ENCODE measurements around the gene ELOVL6. TPM values are rescaled to one million over a fixed set of nuclear protein-coding genes. Genes with fewer than 3 reads are reported as not detected.

ELOVL6 gene
- total and polyA plus RNA-seq, 7 donors: 1.2 to 43.6 (median 4.7) TPM

- TF ChIP-seq EP300 (IDR thresholded peaks at IDR 0.05): no peak
- TF ChIP-seq CTCF (IDR thresholded peaks at IDR 0.05): no peak
- TF ChIP-seq POLR2AphosphoS5 (IDR thresholded peaks at IDR 0.05): no peak
- no peak for TF ChIP-seq POLR2A (IDR thresholded peaks at IDR 0.05)
- 91 to 98% methylated on average over 1 of the region's 1 CpG for WGBS, 2 donors
- DNase-seq: no peak
- Histone ChIP-seq H3K36me3 (no peaks in the 10 kb centered on the region), H3K4me3 (no peak overlapping the region), H3K9me3 (no peaks in the 10 kb centered on the region), H3K27me3 (no peaks in the 10 kb centered on the region), H3K4me1 (no peaks in the 10 kb centered on the region), H3K27ac (no peak overlapping the region)
- intact Hi-C loops (cut with DNase I): no loop called here
These were observed 193.9 kb downstream of the ELOVL6 start for GRCh38 chr4:110004556-110004955.

DNA sequence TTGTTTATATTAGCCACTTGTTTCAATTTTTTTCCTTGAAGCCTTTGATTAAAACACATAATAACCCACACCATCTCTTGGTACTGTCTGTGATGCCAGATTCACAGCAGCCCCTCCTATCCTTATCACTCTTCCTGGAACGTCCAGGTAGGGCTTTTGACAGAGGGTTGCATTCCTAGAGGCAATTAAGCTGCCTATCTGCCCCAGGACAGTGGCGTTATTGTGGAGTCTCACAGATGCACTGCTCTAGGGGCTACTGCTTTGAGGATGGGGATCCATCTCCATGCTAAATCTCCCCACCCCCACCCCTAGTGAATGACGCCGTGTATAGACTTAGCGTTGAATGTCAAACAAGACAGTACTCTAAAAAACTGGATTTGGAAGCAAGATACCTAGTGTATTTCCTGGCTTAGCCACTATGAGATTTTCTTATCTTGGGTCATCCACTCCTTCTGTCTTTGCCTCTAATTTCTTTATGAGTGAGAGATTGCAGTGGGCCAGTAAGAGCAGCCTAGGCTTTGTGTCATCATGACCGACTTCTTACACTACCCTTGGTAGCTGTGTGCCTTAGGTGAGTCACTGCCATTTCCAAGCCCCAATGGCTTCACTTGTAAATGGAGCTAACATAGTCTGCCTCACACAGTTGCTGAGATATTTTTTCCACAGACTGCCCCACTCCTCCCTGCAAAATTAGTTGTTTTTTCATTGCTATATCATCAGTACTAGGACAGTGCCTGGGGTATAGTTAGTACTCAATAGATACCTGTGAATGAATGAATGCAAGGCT lies 194.8 kb downstream of the ELOVL6 start:
- WGBS, 2 donors: 67 to 73% methylated on average over 6 of the region's 6 CpGs
- H3K4me1 ChIP-seq: no peaks in the 10 kb centered on the region
- TF ChIP-seq POLR2A (IDR thresholded peaks at IDR 0.05) (no peak), POLR2AphosphoS5 (IDR thresholded peaks at IDR 0.05) (no peak), CTCF (IDR thresholded peaks at IDR 0.05) (no peak), EP300 (IDR thresholded peaks at IDR 0.05) (no peak)
- no peak overlapping the region for H3K4me3 ChIP-seq
- H3K9me3 ChIP-seq: no peaks in the 10 kb centered on the region
- H3K27ac ChIP-seq: no peak overlapping the region
- H3K27me3 ChIP-seq: no peaks in the 10 kb centered on the region
- no peaks in the 10 kb centered on the region for H3K36me3 ChIP-seq
- no peak for DNase-seq
- intact Hi-C loops (cut with DNase I): no loop called here

- Histone ChIP-seq H3K27ac (no peak overlapping the region), H3K9me3 (no peaks in the 10 kb centered on the region), H3K4me1 (no peaks in the 10 kb centered on the region), H3K27me3 (no peaks in the 10 kb centered on the region), H3K4me3 (no peak overlapping the region), H3K36me3 (no peaks in the 10 kb centered on the region)
- no peak for DNase-seq
- WGBS, 2 donors: 64 to 85% methylated on average over 3 of the region's 3 CpGs
- intact Hi-C loops (cut with DNase I): no loop called here
- TF ChIP-seq CTCF (IDR thresholded peaks at IDR 0.05) (no peak), POLR2AphosphoS5 (IDR thresholded peaks at IDR 0.05) (no peak), POLR2A (IDR thresholded peaks at IDR 0.05) (no peak), EP300 (IDR thresholded peaks at IDR 0.05) (no peak)
These were observed 196.1 kb downstream of the ELOVL6 start for GRCh38 chr4:110002326-110002725.

DNA sequence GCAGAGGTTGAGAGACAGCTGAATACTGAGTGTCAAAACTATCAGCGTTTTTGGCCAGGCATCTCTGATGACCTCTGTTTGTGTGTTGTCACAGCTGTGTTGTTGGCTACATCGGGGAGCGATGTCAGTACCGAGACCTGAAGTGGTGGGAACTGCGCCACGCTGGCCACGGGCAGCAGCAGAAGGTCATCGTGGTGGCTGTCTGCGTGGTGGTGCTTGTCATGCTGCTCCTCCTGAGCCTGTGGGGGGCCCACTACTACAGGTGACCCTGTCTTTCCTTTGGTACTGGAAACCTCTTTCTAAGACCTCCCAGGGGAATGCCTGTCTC lies 198.9 kb downstream of the ELOVL6 start:
- intact Hi-C loops (cut with DNase I): loop anchor here (2.0 kb wide), 1 partner anchor 511 kb away; no protein-coding TSS in a partner anchor
- no peaks in the 10 kb centered on the region for H3K9me3 ChIP-seq
- H3K36me3 ChIP-seq: no peaks in the 10 kb centered on the region
- no peaks in the 10 kb centered on the region for H3K27me3 ChIP-seq
- no peak for DNase-seq
- TF ChIP-seq EP300 (IDR thresholded peaks at IDR 0.05) (no peak), CTCF (IDR thresholded peaks at IDR 0.05) (no peak), POLR2A (IDR thresholded peaks at IDR 0.05) (no peak), POLR2AphosphoS5 (IDR thresholded peaks at IDR 0.05) (no peak)
- H3K27ac ChIP-seq: no peak overlapping the region
- WGBS, 2 donors: 54 to 77% methylated on average over 9 of the region's 9 CpGs
- no peaks in the 10 kb centered on the region for H3K4me1 ChIP-seq
- H3K4me3 ChIP-seq: no peak overlapping the region
